HepG2 (cell line): Measurements from ENCODE around the gene EEIG1. TPM values are rescaled to one million over a fixed set of nuclear protein-coding genes. Genes with fewer than 3 reads are reported as not detected.
A peak's percentile ranks its signal among the peaks of the same experiment; 100 is the strongest.

Experiments used
- HNF4A ChIP-seq: sonication (generic); formaldehyde crosslinking; IDR thresholded peaks from 2 replicates; pipeline ENCODE4 v1.4.0; 2020; ENCODE audit warnings: missing genetic modification reagents
- JUN ChIP-seq: sonication (generic); formaldehyde crosslinking; IDR thresholded peaks from 2 replicates; pipeline ENCODE4 v1.4.0; 2020; ENCODE audit warnings: mild to moderate bottlenecking, missing genetic modification reagents
- SNAPC2 ChIP-seq: sonication (generic); formaldehyde crosslinking; IDR thresholded peaks from 2 replicates; pipeline ENCODE4 v1.8.1; 2022; ENCODE audit warnings: mild to moderate bottlenecking, missing genetic modification reagents
- SP4 ChIP-seq: sonication (generic); formaldehyde crosslinking; IDR thresholded peaks from 2 replicates; pipeline ENCODE4 v1.8.1; 2023; ENCODE audit warnings: mild to moderate bottlenecking, missing genetic modification reagents
- ZBTB26 ChIP-seq: IDR thresholded peaks from 2 replicates; pipeline ENCODE4 v1.6.1; 2016; ENCODE audit warnings: missing compliant biosample characterization, missing genetic modification reagents, borderline replicate concordance
- ZBTB40 ChIP-seq, 2 experiments: fragments of 450-650 bp in 1 of 2; sonication (generic) in 1 of 2; formaldehyde crosslinking in 1 of 2; IDR thresholded peaks; 2 replicates each; pipeline versions ENCODE4 v1.6.1 to v1.8.0; 2016 to 2022; ENCODE audit warnings: antibody characterized with exemption in 1 of 2, mild to moderate bottlenecking in 1 of 2, missing genetic modification reagents in 1 of 2
- ZNF205 ChIP-seq: IDR thresholded peaks from 2 replicates; pipeline ENCODE4 v1.6.1; 2018; ENCODE audit warnings: missing biosample characterization, missing genetic modification reagents
- ZNF318 ChIP-seq: sonication (generic); formaldehyde crosslinking; IDR thresholded peaks from 2 replicates; pipeline ENCODE4 v1.4.0; 2020; ENCODE audit warnings: mild to moderate bottlenecking, missing genetic modification reagents
- ZNF33B ChIP-seq: sonication (generic); formaldehyde crosslinking; IDR thresholded peaks from 2 replicates; pipeline ENCODE4 v1.5.1; 2020; ENCODE audit warnings: mild to moderate bottlenecking, missing genetic modification reagents
- polyA plus RNA-seq, 8 experiments: library from polyadenylated mRNA; depleted of rRNA in 3 of 8; stranded (reverse) in 7 of 8; unstranded in 1 of 8; fragments of >200 nt; fragmentation: Illumina TruSeq in 4 of 8; extraction: Trizol in 4 of 8; gene quantifications; 2 replicates each; pipeline versions ENCODE4 v1.2.1 to v1.2.3, GENCODE V29; 2011 to 2016; ENCODE audit warnings: low read depth in 4 of 8, missing spikeins in 1 of 8, mixed read lengths in 1 of 8; ENCODE audit not compliant: insufficient read depth in 1 of 8
- total RNA-seq, 5 experiments: library from RNA; depleted of rRNA; stranded (reverse); fragments of >200 nt; fragmentation: Illumina TruSeq; extraction: Trizol; gene quantifications; 2 replicates each; pipeline ENCODE4 v1.2.3, GENCODE V29; 2016; ENCODE audit warnings: low read depth in 1 of 5

The EEIG1 gene
- total and polyA plus RNA-seq, 2 of the 13 experiments (the other 11 are each of a cell fraction or from before 2014, with no cell fraction given) = 16.6 to 25.2 TPM

GRCh38 chr9:127955294-127956015 lies 25.3 kb downstream of the EEIG1 start (continued):
- TF ChIP-seq ZBTB40 (IDR thresholded peaks at IDR 0.05) (no peak), ZBTB40 (CRISPR knock-in tag; IDR thresholded peaks at IDR 0.05) (no peak), JUN (peak; percentile 97), SNAPC2 (CRISPR knock-in tag) (peak; percentile 45; the same call in 1 of the 2 replicates), ZBTB26 (CRISPR knock-in tag) (no peak), ZNF33B (CRISPR knock-in tag) (0 out of 2 replicates have a peak, but pooled peaks have one; percentile 28), SP4 (CRISPR knock-in tag) (0 out of 2 replicates have a peak, but pooled peaks have one; percentile 10), ZNF205 (CRISPR knock-in tag) (peak; percentile 82; the same call in 1 of the 2 replicates), ZNF318 (CRISPR knock-in tag) (0 out of 2 replicates have a peak, but pooled peaks have one; percentile 67), HNF4A (CRISPR knock-in tag) (peak; percentile 11; the same call in 1 of the 2 replicates)
